Spleen (tissue), 11 donors: Measurements from ENCODE around the gene PLEKHB2. TPM values are rescaled to one million over a fixed set of nuclear protein-coding genes. Genes with fewer than 3 reads are reported as not detected.

ENCODE experiments used
- DNase-seq: peaks from one replicate; pipeline ENCODE4 v3.0.0-alpha.2; 2020
- H3K27ac ChIP-seq, 8 donors: fragments of 200-600 bp; sonication (generic) in 7 of 8; 1 replicate in 4 of 8; 2 replicates in 4 of 8; pipeline versions ENCODE4 v1.5.0 to v1.8.0; 2016 to 2021; ENCODE audit warnings: inconsistent platforms in 4 of 8, mild to moderate bottlenecking in 4 of 8, moderate library complexity in 1 of 8
- H3K27me3 ChIP-seq, 7 donors: fragments of 200-600 bp; sonication (generic) in 6 of 7; replicated peaks in 1 of 7; 1 replicate in 4 of 7; 2 replicates in 3 of 7; pipeline versions ENCODE4 v1.5.0 to v1.8.0; 2016 to 2021; ENCODE audit warnings: inconsistent platforms in 3 of 7, mild to moderate bottlenecking in 1 of 7
- H3K36me3 ChIP-seq, 6 donors: fragments of 200-600 bp; sonication (generic) in 5 of 6; 1 replicate in 4 of 6; 2 replicates in 2 of 6; pipeline versions ENCODE4 v1.5.0 to v1.8.0; 2016 to 2021; ENCODE audit warnings: inconsistent platforms in 2 of 6
- H3K4me1 ChIP-seq, 6 donors: fragments of 200-600 bp; sonication (generic) in 5 of 6; 1 replicate in 3 of 6; 2 replicates in 3 of 6; pipeline versions ENCODE4 v1.5.0 to v1.8.0; 2016 to 2021; ENCODE audit warnings: inconsistent platforms in 3 of 6
- H3K4me3 ChIP-seq, 8 donors: fragments of 200-600 bp; sonication (generic) in 7 of 8; 1 replicate in 4 of 8; 2 replicates in 4 of 8; pipeline versions ENCODE4 v1.5.0 to v1.8.0; 2016 to 2021; ENCODE audit warnings: inconsistent platforms in 4 of 8, mild to moderate bottlenecking in 4 of 8, moderate library complexity in 2 of 8
- H3K9me3 ChIP-seq, 8 donors: fragments of 200-600 bp; sonication (generic) in 7 of 8; 1 replicate in 4 of 8; 2 replicates in 4 of 8; pipeline versions ENCODE4 v1.5.0 to v1.8.0; 2016 to 2021; ENCODE audit warnings: inconsistent platforms in 4 of 8
- POLR2A ChIP-seq, 3 donors: fragments of 450-650 bp; IDR thresholded peaks; one replicate each; pipeline ENCODE4 v1.5.1; 2017; ENCODE audit warnings: antibody characterized with exemption in 3 of 3, mild to moderate bottlenecking in 1 of 3
- POLR2AphosphoS5 ChIP-seq, 3 donors: sonication (generic); formaldehyde crosslinking; IDR thresholded peaks; one replicate each; pipeline ENCODE4 v1.5.1; 2017; ENCODE audit warnings: antibody characterized with exemption in 3 of 3
- WGBS, 5 donors: extraction: QIAGEN DNeasy Blood & Tissue Kit in 3 of 5; methylation state at CpG; one replicate each; pipeline versions ENCODE4 v1.1.5 to v1.1.7; 2013 to 2018; 5-methylcytosine and 5-hydroxymethylcytosine counted together
- intact Hi-C: fragments of 100-400 bp; cut with DNase I; formaldehyde crosslinking; loops from one replicate; pipeline ENCODE4 v1.15.0; 2023; ENCODE audit warnings: low total_unique reads
- polyA plus RNA-seq, 3 donors: library from polyadenylated mRNA; stranded (reverse); fragments of 200-250 nt; gene quantifications; one replicate each; pipeline ENCODE4 v1.2.1, GENCODE V29; 2013
- total RNA-seq, 7 donors: library from RNA; depleted of rRNA in 3 of 7; stranded (reverse); fragments of >200 nt in 3 of 7; fragmentation: NEBNext Ultra II Directional in 4 of 7; extraction: Animal tissue kit (Norgen Biotek cat#: 25700) in 4 of 7; gene quantifications; one replicate each; pipeline versions ENCODE4 v1.1.0 to v1.2.1, GENCODE V29; 2016 to 2021
- TF ChIP-seq, protein P1 (sequence below), 11 experiments: fragments of 200-600 bp in 7 of 11; fragments of 450-650 bp in 4 of 11; sonication (generic) in 4 of 11; IDR thresholded peaks in 8 of 11; conservative IDR thresholded peaks in 3 of 11; 1 replicate in 7 of 11; 2 replicates in 4 of 11; pipeline versions ENCODE4 v1.4.0 to v1.8.0; 2016 to 2021; ENCODE audit warnings: antibody characterized with exemption in 11 of 11, inconsistent platforms in 4 of 11, mild to moderate bottlenecking in 1 of 11
- donor health status: healthy with polysubstance abuse.
- donor health status: DM: no; HTN: no; CAD: no; lungs with moderate emphysema.
- donor health status: DM: no; HTN: no; CAD: no.
- donor health status: Bipolar disorder and iron deficiency.
- donor health status: healthy.
- donor health status: DM: no; HTN: no; CAD: no.
- donor health status: DM: yes; HTN: yes; CAD: no.

The PLEKHB2 gene
- total and polyA plus RNA-seq, 10 donors, result 17.2 to 95.4 (median 68.6) TPM

DNA sequence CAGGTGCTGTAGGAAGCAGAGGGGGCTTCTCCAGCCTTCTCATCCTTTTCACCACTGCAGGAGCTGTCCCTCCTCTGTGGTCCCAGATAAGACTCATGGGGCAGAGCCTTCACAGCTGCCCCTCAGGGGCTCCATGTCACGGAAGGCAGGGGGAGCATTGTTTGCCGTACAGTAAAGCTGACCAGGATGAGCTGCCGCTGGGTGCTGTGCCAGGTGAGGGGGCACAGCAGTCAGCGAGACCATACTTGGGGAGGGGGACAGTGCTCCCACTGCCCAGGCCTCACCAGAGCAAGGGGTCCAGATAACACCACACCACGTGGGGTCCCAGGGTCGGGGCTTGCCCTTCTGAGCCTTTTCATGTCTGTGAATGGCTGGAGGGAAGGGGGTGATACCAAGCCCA is 46.3 kb downstream of the PLEKHB2 start:
- WGBS, 5 donors, result 87 to 95% (median 94%) methylated on average over 6 of the region's 6 CpGs
- TF ChIP-seq, protein P1, sequence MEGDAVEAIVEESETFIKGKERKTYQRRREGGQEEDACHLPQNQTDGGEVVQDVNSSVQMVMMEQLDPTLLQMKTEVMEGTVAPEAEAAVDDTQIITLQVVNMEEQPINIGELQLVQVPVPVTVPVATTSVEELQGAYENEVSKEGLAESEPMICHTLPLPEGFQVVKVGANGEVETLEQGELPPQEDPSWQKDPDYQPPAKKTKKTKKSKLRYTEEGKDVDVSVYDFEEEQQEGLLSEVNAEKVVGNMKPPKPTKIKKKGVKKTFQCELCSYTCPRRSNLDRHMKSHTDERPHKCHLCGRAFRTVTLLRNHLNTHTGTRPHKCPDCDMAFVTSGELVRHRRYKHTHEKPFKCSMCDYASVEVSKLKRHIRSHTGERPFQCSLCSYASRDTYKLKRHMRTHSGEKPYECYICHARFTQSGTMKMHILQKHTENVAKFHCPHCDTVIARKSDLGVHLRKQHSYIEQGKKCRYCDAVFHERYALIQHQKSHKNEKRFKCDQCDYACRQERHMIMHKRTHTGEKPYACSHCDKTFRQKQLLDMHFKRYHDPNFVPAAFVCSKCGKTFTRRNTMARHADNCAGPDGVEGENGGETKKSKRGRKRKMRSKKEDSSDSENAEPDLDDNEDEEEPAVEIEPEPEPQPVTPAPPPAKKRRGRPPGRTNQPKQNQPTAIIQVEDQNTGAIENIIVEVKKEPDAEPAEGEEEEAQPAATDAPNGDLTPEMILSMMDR (IDR thresholded peaks at IDR 0.05 in 8 of 11, conservative IDR thresholded peaks at IDR 0.05 in 3 of 11), result no peak
- TF ChIP-seq POLR2A (IDR thresholded peaks at IDR 0.05) (no peak), POLR2AphosphoS5 (IDR thresholded peaks at IDR 0.05) (peak in 2 of 3 donors; percentile 15 to 45)
- Histone ChIP-seq H3K27ac (no peak overlapping the region), H3K36me3 (peaks cover 0 to 52% (median 44%) of the 10 kb centered on the region in 6 donors), H3K27me3 (no peaks in the 10 kb centered on the region), H3K9me3 (no peaks in the 10 kb centered on the region), H3K4me3 (no peak overlapping the region), H3K4me1 (peaks cover 0 to 14% (median 12%) of the 10 kb centered on the region in 6 donors)
- no peak for DNase-seq
- intact Hi-C loops, result loop anchor here (10.0 kb wide), 1 partner anchor 183 kb away; no protein-coding TSS in a partner anchor

DNA sequence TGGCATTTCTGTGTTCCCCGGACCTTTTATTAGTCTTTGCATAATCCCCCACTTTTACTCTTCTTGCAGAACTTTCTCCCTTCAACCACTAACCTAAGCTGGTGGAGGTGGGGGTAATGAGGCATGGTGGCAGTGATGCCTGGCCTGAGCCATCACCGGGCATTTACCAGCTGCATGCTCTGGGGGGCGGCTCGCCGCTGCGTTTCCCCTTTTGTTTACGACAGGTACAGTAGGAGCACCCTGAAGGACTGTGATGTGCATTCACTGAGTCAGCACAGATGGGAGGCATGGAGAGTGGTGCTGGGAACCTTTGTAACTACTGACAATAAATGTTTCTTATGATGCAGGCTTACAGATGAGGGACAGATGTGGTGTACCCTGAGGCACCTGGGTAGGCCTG is 46.9 kb downstream of the PLEKHB2 start:
- intact Hi-C loops, result loop anchor here (10.0 kb wide), 1 partner anchor 183 kb away; no protein-coding TSS in a partner anchor
- Histone ChIP-seq H3K4me1 (peaks cover 0 to 21% (median 18%) of the 10 kb centered on the region in 6 donors), H3K36me3 (peaks cover 0 to 45% (median 38%) of the 10 kb centered on the region in 6 donors), H3K9me3 (no peaks in the 10 kb centered on the region), H3K27ac (no peak overlapping the region), H3K27me3 (no peaks in the 10 kb centered on the region), H3K4me3 (no peak overlapping the region)
- 53 to 70% (median 57%) methylated on average over 7 of the region's 7 CpGs for WGBS, 5 donors
- TF ChIP-seq, protein P1 (IDR thresholded peaks at IDR 0.05 in 8 of 11, conservative IDR thresholded peaks at IDR 0.05 in 3 of 11), result no peak
- no peak for TF ChIP-seq POLR2AphosphoS5 (IDR thresholded peaks at IDR 0.05)
- TF ChIP-seq POLR2A (IDR thresholded peaks at IDR 0.05), result no peak
- no peak for DNase-seq

DNA sequence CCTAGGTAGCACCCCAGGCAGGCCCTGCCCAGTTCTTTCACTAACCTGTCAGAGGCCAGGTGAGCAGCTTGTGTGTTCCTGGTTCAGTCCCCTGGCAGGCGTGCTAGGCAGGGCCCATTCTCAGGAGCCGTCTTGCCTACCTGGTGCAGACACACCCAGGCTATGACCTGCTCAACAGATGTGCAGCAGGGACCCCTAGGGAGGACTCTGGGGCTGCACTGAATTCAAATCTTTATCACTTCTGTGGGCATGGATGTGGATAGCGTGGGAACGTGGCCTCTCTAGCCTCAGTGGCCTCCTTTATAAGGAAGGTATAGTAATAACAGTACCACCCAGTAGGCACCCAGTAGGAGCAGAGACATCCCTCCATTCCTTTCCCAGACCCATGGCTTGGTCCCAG is 48.4 kb downstream of the PLEKHB2 start:
- no peak overlapping the region for H3K27ac ChIP-seq
- H3K36me3 ChIP-seq, result peaks cover 0 to 31% (median 25%) of the 10 kb centered on the region in 6 donors
- H3K4me1 ChIP-seq, result peaks cover 0 to 21% (median 18%) of the 10 kb centered on the region in 6 donors
- TF ChIP-seq, protein P1 (IDR thresholded peaks at IDR 0.05 in 8 of 11, conservative IDR thresholded peaks at IDR 0.05 in 3 of 11), result no peak
- TF ChIP-seq POLR2AphosphoS5 (IDR thresholded peaks at IDR 0.05) (no peak), POLR2A (IDR thresholded peaks at IDR 0.05) (no peak)
- H3K4me3 ChIP-seq, result no peak overlapping the region
- DNase-seq, result no peak
- 60 to 67% (median 62%) methylated on average over 2 to 4 of the region's 4 CpGs for WGBS, 5 donors
- H3K9me3 ChIP-seq, result no peaks in the 10 kb centered on the region
- intact Hi-C loops, result loop anchor here (10.0 kb wide), 1 partner anchor 181 kb away; no protein-coding TSS in a partner anchor
- no peaks in the 10 kb centered on the region for H3K27me3 ChIP-seq

DNA sequence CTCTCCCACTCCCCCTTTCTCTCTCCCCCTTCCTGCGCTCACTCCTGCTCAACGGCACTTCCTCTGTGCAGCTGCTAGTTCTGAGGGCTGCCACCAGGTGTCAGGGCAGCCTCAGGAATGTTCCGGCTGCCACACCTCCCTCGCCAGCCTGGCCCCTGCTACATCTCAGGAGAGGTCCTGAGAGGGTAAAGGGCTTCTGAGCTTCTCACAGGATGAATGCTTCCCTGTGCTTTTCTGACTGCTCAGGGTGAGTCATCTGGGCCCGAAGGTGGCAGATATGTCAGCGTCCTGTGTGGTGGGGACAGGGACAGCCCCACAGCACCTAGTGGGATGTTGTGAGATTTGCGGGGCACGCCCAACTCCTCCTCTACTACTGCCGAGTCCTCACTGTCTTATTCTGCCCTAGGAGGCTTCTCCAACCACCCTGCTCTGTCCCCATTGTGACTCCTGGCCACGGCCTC is 49.0 kb downstream of the PLEKHB2 start:
- intact Hi-C loops, result loop anchor here (10.0 kb wide), 1 partner anchor 181 kb away; no protein-coding TSS in a partner anchor

More for the DNA sequence above, 49.0 kb downstream of the PLEKHB2 start:
- TF ChIP-seq, protein P1 (IDR thresholded peaks at IDR 0.05 in 8 of 11, conservative IDR thresholded peaks at IDR 0.05 in 3 of 11), result peak; percentile 74 to 94 (median 88)
- TF ChIP-seq POLR2AphosphoS5 (IDR thresholded peaks at IDR 0.05), result no peak
- 23 to 36% (median 30%) methylated on average over 6 to 10 of the region's 10 CpGs for WGBS, 5 donors
- Histone ChIP-seq H3K27me3 (no peaks in the 10 kb centered on the region), H3K36me3 (peaks cover 0 to 25% (median 19%) of the 10 kb centered on the region in 6 donors), H3K4me1 (peaks cover 0 to 21% (median 18%) of the 10 kb centered on the region in 6 donors), H3K27ac (no peak overlapping the region), H3K4me3 (no peak overlapping the region), H3K9me3 (no peaks in the 10 kb centered on the region)
- DNase-seq, result peak; percentile 90
